ENCODE results near the gene MYL12A. TPM values are rescaled to one million over a fixed set of nuclear protein-coding genes. Genes with fewer than 3 reads are reported as not detected.
A peak's percentile ranks its signal among the peaks of the same experiment; 100 is the strongest.
"Not testable (repeated sequence)": the region's sequence is repeated elsewhere in the genome, so short reads cannot be mapped to it uniquely, and the experiment has no call there.

The MYL12A gene
- total RNA-seq, 2 donors from 2014 or later = 1,108 to 5,712 TPM

GRCh38 chr18:3216987-3217386, 30.6 kb upstream of the MYL12A start:
- TF ChIP-seq CTCF (IDR thresholded peaks at IDR 0.05) = no peak
- Histone ChIP-seq H3K27ac (peak overlapping the region; percentile 83 to 94), H3K4me1 (peaks cover 0 to 34% of the 10 kb centered on the region in 2 donors), H3K27me3 (no peaks in the 10 kb centered on the region), H3K36me3 (peaks cover 50% of the 10 kb centered on the region), H3K9me3 (no peaks in the 10 kb centered on the region), H3K4me3 (peak overlapping the region; percentile 52 to 64)
- no peak for DNase-seq (ENCODE audit: low spot score)

- Histone ChIP-seq H3K9me3 (no peaks in the 10 kb centered on the region), H3K4me3 (peak overlapping the region; percentile 52 to 64), H3K27me3 (no peaks in the 10 kb centered on the region), H3K4me1 (peaks cover 0 to 24% of the 10 kb centered on the region in 2 donors), H3K36me3 (peaks cover 41% of the 10 kb centered on the region), H3K27ac (peak overlapping the region; percentile 83 to 94)
- TF ChIP-seq CTCF (IDR thresholded peaks at IDR 0.05) = no peak
- no peak for DNase-seq (ENCODE audit: low spot score)
Observed at GRCh38 chr18:3217948-3218647, 29.5 kb upstream of the MYL12A start.

GRCh38 chr18:3218819-3219218, 28.8 kb upstream of the MYL12A start:
- peak overlapping the region; percentile 83 to 94 for H3K27ac ChIP-seq
- H3K9me3 ChIP-seq = no peaks in the 10 kb centered on the region
- H3K4me3 ChIP-seq = peak overlapping the region; percentile 52 to 64
- H3K27me3 ChIP-seq = no peaks in the 10 kb centered on the region
- TF ChIP-seq CTCF (IDR thresholded peaks at IDR 0.05) = no peak
- DNase-seq (ENCODE audit: low spot score) = no peak
- peaks cover 0 to 16% of the 10 kb centered on the region in 2 donors for H3K4me1 ChIP-seq
- peaks cover 34% of the 10 kb centered on the region for H3K36me3 ChIP-seq

- no peak for TF ChIP-seq CTCF (IDR thresholded peaks at IDR 0.05)
- no peak for DNase-seq (ENCODE audit: low spot score)
- H3K4me1 ChIP-seq = peaks cover 0 to 12% of the 10 kb centered on the region in 2 donors
Observed at GRCh38 chr18:3219241-3219630, 28.4 kb upstream of the MYL12A start.

GRCh38 chr18:3219631-3220335, 27.8 kb upstream of the MYL12A start, which contains the start of gene MYOM1:
Gene MYOM1 (minus strand): TSS chr18:3219968. CDS start chr18:3215223, 4,745 bp downstream.
- Histone ChIP-seq H3K27me3 (no peaks in the 10 kb centered on the region), H3K36me3 (peaks cover 24% of the 10 kb centered on the region), H3K4me3 (peak within 1 kb of the TSS; percentile 52 to 64), H3K9me3 (no peaks in the 10 kb centered on the region), H3K27ac (peak within 1 kb of the TSS; percentile 83 to 94), H3K4me1 (peaks cover 0 to 10% of the 10 kb centered on the region in 2 donors)
- TF ChIP-seq CTCF (IDR thresholded peaks at IDR 0.05) = no peak
- no peak for DNase-seq (ENCODE audit: low spot score)

More at GRCh38 chr18:3219241-3219630, 28.4 kb upstream of the MYL12A start:
- no peaks in the 10 kb centered on the region for H3K27me3 ChIP-seq
- H3K36me3 ChIP-seq = peaks cover 30% of the 10 kb centered on the region
- H3K27ac ChIP-seq = peak overlapping the region; percentile 83 to 94
- H3K4me3 ChIP-seq = peak overlapping the region; percentile 52 to 64
- no peaks in the 10 kb centered on the region for H3K9me3 ChIP-seq

- H3K36me3 ChIP-seq = peaks cover 15% of the 10 kb centered on the region
- H3K4me3 ChIP-seq; DNase-seq (ENCODE audit: low spot score); H3K9me3 ChIP-seq; H3K4me1 ChIP-seq; H3K27me3 ChIP-seq: not testable (repeated sequence)
- H3K27ac ChIP-seq = peak overlapping the region; percentile 83 to 94
Observed at GRCh38 chr18:3220868-3221267, 26.7 kb upstream of the MYL12A start.

All from right atrium auricular region (tissue), 2 donors.